Measurements from ENCODE around the gene HTR1B.

Gene HTR1B

DNA sequence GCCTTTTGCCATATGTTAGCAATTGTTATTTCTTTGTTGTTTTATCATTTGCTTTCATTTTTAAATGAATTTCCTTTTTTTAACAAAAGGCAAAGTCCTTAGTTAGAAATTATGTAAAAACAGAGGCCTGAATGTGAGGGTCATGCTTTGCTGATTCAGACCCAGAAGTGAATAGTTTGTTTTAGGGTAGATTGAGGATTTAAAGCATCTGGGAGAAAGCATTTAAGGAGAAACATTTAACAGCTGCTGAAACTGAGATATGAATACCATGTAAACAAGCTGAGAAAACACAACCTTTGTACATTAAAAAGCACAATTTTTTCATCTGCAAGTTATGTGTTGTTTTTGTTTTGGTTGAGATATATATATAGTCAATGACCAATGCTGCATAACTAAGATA, 8.0 kb downstream of the HTR1B start:
- no peak for DNase-seq

DNA sequence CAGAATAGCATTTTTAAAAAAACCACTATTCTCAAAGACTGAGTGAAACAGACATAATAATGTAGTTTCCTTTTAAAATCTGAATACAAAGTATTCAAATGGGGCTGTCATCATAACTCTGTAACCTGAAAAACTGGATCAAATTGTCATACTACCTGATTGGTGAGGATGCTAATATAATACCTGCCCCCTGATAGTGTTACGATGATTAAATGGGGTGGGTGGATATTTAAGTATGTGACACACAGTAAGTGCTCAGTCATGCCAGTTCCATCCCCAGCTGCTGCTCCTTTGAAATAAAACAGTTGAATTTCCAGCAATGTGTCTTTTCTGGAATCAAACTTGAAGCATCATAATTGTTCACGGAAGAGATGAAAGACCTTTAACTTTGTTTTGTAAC, 8.9 kb downstream of the HTR1B start:
- DNase-seq, result no peak

DNA sequence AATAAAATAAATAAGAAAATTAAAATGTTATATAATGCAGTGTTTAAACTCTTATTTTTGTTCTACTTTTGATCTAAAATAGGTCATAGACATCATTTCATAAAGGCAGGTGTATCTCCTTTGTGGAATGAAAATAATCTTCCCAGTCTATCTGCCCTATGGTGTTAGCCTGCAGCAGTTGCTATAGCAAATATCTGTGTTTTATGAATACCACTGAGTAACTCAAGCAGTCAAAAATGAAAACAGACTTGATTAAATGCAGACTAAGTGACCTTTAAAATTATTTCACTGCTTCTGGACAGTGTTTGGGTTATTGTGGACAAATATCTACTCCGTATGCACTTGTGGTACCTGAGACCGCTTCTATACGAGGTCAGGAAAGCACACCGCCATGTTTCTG, 11.8 kb downstream of the HTR1B start:
- no peak for DNase-seq

DNA sequence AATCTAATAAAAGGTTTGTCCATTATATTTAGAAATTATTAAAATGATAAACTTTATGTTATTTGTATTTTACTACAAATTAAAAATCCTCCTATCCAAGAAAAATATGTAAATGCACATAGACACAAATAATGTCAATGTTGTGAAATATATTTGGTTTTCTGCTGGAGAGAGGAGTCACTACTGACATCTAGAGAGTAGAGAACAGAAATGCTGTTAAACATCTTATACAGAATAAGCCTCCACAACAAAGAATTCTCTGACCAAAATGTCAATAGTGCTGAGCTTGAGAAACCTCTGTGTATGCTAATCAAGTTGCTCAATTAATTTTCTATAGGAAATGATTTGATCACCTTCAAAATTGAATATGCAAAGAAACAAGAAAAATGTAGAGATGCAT, 12.4 kb downstream of the HTR1B start:
- DNase-seq, result no peak

- DNase-seq, result no peak
These were observed 14.7 kb downstream of the HTR1B start for GRCh38 chr6:77448546-77448945.

DNA sequence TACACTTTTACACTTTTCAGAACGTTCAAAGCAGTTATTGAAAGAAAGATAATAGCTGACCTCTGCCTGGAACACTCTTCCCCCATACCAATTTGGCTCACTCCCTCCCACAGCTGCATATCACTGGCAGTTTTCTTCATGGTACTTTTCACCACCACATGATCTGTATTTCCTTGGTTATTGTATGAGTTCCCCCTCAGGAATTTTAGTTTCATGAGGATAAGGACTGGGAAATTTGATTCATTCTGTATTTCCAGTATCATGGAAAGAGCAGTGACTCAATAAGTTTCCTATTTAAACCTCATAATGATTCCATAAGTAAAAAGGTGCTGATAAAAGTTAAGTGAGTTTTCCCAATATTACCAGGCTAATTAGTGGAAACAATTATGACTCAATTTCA, 16.0 kb downstream of the HTR1B start:
- DNase-seq, result no peak

- no peak for DNase-seq
These were observed 17.0 kb downstream of the HTR1B start for GRCh38 chr6:77446249-77446648.

GRCh38 chr6:77445214-77445613, 18.1 kb downstream of the HTR1B start:
- DNase-seq, result no peak

DNA sequence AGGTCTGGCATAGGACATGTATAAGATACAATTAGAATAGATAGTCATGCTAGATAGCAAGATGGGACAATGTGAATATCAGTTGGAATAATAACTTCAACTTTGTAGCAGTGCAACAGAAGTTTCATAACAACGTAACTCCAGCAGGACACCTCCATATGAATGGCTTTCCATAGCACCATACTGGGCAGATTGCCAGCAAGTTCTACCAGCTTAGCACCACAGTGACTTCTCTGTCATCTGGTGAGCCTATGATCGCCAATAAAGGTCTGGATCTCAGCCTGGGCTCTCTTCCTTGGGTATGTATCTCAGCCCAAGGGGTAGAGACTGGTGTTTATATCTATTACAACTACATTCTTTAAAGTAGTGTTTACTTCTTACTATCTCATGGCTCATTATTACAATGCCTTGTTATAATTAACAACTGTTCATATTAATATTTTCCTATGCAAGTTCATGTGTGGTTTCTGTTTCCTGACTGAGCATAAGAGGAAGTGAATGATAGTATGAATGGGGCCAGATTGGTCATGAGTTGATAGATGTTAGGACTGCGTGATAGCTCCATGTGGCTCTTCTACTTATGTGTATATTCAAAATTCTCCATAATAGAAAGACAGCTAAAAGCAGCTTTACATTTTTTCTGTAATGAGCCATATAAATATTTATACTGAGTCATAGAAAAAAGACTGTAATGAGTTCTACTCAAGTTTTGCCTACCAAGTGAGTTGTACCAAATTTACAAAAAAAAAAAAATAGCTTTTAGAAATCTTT, 22.9 kb downstream of the HTR1B start:
- no peak for DNase-seq

- no peak for DNase-seq
These were observed 29.4 kb downstream of the HTR1B start for GRCh38 chr6:77433888-77434287.

- no peak for DNase-seq
These were observed 32.8 kb downstream of the HTR1B start for GRCh38 chr6:77430504-77430903.

DNA sequence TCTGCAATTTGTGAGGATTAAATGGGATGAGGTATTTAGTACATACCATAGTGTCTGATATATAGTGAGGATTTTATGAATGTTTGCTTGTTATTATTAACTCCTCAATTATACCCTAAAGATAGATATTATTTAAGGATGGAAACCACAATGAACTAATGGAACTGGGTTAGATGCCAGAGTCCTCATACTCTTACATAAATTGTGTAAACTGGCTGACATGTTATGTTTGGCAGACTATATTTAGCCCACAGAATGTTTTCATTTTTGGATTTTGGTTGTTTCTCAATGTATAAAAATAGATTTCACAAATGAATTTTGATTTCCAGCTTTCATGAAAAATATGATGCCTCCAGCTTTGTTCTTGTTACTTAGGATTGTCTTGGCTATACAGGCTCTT, 37.6 kb downstream of the HTR1B start:
- no peak for DNase-seq

DNA sequence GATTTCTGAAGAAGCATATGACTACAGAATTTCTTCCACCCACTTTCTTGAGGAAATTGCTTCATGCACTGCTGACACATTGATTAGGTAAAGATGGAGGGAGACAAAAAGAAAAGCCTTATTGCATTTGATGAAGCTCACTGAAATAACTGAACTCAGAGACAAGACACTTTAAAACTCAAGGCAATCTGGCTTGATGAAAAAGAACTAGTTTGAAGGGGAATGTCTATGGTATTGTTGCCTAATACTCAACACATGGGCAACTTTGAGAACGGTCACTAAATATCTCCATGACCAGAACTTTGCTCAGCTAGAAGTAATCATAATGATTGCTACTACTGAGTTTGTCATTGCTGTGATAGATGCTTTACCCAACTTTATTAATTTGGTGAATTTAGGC, 38.1 kb downstream of the HTR1B start:
- DNase-seq, result no peak

- DNase-seq, result no peak
These were observed 38.5 kb downstream of the HTR1B start for GRCh38 chr6:77424761-77425160.

GRCh38 chr6:77416839-77417238, 46.5 kb downstream of the HTR1B start:
- no peak for DNase-seq

DNA sequence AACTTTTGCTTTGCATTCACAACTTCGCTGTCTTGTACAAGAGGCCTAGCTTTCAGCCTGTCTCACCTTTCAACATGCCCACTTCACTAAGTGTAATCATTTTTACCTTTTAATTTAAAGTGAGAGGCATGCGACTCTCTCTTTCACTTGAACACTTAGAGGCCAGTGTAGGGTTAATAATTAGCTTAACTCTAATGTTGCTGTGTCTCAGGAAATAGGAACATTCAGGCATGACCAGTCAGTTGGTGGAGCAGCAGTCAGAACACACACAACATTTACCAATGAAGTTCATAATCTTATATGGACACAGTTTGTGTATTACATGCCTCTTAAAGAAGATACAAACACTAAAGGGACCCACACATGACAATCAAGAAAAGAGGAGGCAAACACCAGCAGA, 47.6 kb downstream of the HTR1B start:
- no peak for DNase-seq

Measured in CD4-positive, alpha-beta T cell treated with Interleukin-4 for 1 hour (primary cell).